Adrenal gland (tissue), 12 donors: ENCODE results near the gene IRGC. TPM values are rescaled to one million over a fixed set of nuclear protein-coding genes. Genes with fewer than 3 reads are reported as not detected.

ENCODE experiments used
- DNase-seq, 7 donors: peaks; one replicate each; pipeline ENCODE4 v3.0.0-alpha.2; 2019 to 2020
- H3K27ac ChIP-seq, 5 donors: fragments of 200-600 bp; sonication (generic) in 4 of 5; 1 replicate in 3 of 5; 2 replicates in 2 of 5; pipeline versions ENCODE4 v1.5.1 to v1.8.0; 2016 to 2020; ENCODE audit warnings: mild to moderate bottlenecking in 1 of 5
- H3K27me3 ChIP-seq: fragments of 200-600 bp; 2 replicates; pipeline ENCODE4 v1.8.0; 2021
- H3K36me3 ChIP-seq, 2 donors: fragments of 200-600 bp; replicated peaks in 1 of 2; 1 replicate in 1 of 2; 2 replicates in 1 of 2; pipeline versions ENCODE4 v1.5.1 to v1.8.0; 2018 to 2022
- H3K4me1 ChIP-seq, 2 donors: fragments of 200-600 bp; replicated peaks in 1 of 2; 1 replicate in 1 of 2; 2 replicates in 1 of 2; pipeline versions ENCODE4 v1.5.1 to v1.8.0; 2018 to 2021
- H3K4me3 ChIP-seq, 4 donors: fragments of 200-600 bp; sonication (generic) in 3 of 4; one replicate each; pipeline ENCODE4 v1.5.1; 2016 to 2018
- H3K9me3 ChIP-seq, 3 donors: fragments of 200-600 bp; sonication (generic) in 1 of 3; replicated peaks in 1 of 3; 1 replicate in 2 of 3; 2 replicates in 1 of 3; pipeline versions ENCODE4 v1.5.1 to v1.8.0; 2016 to 2021
- POLR2A ChIP-seq, 2 donors: fragments of 450-650 bp; IDR thresholded peaks; one replicate each; pipeline ENCODE4 v1.6.1; 2017; ENCODE audit warnings: antibody characterized with exemption in 2 of 2, mild to moderate bottlenecking in 2 of 2, moderate library complexity in 1 of 2
- WGBS, 4 donors: extraction: QIAGEN DNeasy Blood & Tissue Kit in 2 of 4; methylation state at CpG; one replicate each; pipeline versions ENCODE4 v1.1.5 to v1.1.7; 2013 to 2017; 5-methylcytosine and 5-hydroxymethylcytosine counted together
- intact Hi-C, 2 donors: fragments of 100-400 bp; cut with DNase I; formaldehyde crosslinking; loops; one replicate each; pipeline versions ENCODE4 v1.14.1 to v1.15.0; 2022 to 2023
- polyA plus RNA-seq, 3 donors: library from polyadenylated mRNA; stranded (reverse); fragments of 200-250 nt in 2 of 3; fragments of 350-450 nt in 1 of 3; fragmentation: Illumina TruSeq in 1 of 3; extraction: RNeasy Lipid Tissue Mini Kit (QIAGEN cat#74804) in 1 of 3; gene quantifications; one replicate each; pipeline ENCODE4 v1.2.3, GENCODE V29; 2013 to 2014
- total RNA-seq, 9 donors: library from RNA; depleted of rRNA in 4 of 9; stranded (reverse); fragments of >200 nt in 4 of 9; fragments of 120-200 nt in 1 of 9; fragmentation: NEBNext Ultra II Directional in 1 of 9; extraction: Animal tissue kit (Norgen Biotek cat#: 25700) in 1 of 9; gene quantifications; one replicate each; pipeline versions ENCODE4 v1.1.0 to v1.2.4, GENCODE V29; 2013 to 2023
- TF ChIP-seq, protein P1 (sequence below), 6 experiments: fragments of 450-650 bp in 4 of 6; fragments of 200-600 bp in 2 of 6; sonication (generic) in 1 of 6; IDR thresholded peaks; 1 replicate in 5 of 6; 2 replicates in 1 of 6; pipeline versions ENCODE4 v1.5.1 to v1.8.0; 2016 to 2021; ENCODE audit warnings: antibody characterized with exemption in 6 of 6, mild to moderate bottlenecking in 2 of 6, moderate library complexity in 1 of 6
- donor health status: healthy with polysubstance abuse.
- donor health status: Bipolar disorder and iron deficiency.
- donor health status: DM: yes; HTN: yes; CAD: no.
- donor health status: DM: no; HTN: no; CAD: no.
- donor health status: DM: no; HTN: no; CAD: no.
- donor health status: DM: yes; HTN: yes; CAD: no.

IRGC gene
- total and polyA plus RNA-seq, 12 donors: not detected

DNA sequence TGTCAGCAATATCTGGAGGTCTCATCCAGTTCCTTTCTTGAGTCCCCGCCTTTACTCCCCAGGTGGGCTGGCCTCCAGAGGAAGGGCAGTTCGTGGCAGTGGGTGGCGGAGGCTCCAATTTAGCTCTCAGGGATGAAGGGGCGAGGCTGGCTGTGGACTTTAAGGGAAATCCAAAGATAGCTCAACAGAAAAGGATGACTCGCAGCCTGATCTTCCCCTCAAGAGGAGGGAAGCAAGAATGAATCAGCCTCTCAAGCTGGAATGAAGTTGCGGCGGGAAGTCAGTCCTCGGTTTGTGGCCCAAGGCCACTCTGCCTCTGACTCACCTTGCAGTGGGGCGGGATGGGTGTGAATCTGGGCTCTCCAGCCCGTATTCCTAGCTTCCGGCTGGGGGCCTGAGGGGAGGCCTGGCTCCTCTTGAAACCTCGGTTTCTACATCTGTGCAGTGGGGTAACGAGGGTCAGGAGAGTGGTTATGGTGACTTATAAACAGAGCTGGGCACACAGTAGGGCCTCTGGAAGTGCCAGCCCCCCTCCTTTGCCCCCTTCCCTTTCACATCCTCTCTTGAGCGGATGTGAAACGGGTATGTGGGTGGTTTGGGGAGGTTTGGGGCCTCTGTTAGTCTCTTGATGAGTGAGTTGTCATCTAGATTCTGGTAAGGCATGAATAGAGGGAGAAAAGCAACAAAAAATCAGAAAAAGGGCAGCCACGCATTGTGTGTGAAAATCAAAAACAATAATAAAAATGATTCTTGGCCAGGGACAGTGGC is 49.4 kb downstream of the IRGC start:
- TF ChIP-seq POLR2A (IDR thresholded peaks at IDR 0.05): peak in 1 of 2 donors; percentile 67
- TF ChIP-seq, protein P1, sequence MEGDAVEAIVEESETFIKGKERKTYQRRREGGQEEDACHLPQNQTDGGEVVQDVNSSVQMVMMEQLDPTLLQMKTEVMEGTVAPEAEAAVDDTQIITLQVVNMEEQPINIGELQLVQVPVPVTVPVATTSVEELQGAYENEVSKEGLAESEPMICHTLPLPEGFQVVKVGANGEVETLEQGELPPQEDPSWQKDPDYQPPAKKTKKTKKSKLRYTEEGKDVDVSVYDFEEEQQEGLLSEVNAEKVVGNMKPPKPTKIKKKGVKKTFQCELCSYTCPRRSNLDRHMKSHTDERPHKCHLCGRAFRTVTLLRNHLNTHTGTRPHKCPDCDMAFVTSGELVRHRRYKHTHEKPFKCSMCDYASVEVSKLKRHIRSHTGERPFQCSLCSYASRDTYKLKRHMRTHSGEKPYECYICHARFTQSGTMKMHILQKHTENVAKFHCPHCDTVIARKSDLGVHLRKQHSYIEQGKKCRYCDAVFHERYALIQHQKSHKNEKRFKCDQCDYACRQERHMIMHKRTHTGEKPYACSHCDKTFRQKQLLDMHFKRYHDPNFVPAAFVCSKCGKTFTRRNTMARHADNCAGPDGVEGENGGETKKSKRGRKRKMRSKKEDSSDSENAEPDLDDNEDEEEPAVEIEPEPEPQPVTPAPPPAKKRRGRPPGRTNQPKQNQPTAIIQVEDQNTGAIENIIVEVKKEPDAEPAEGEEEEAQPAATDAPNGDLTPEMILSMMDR (IDR thresholded peaks at IDR 0.05): no peak
- no peaks in the 10 kb centered on the region for H3K36me3 ChIP-seq
- H3K4me1 ChIP-seq: peaks cover 4 to 24% of the 10 kb centered on the region in 2 donors
- no peak overlapping the region for H3K4me3 ChIP-seq
- peak overlapping the region in 4 of 5 donors; percentile 28 to 90 (median 74) for H3K27ac ChIP-seq
- peak; percentile 81 to 94 (median 91) for DNase-seq
- WGBS, 4 donors: 25 to 46% (median 34%) methylated on average over 12 to 16 of the region's 16 CpGs
- H3K9me3 ChIP-seq: no peaks in the 10 kb centered on the region
- intact Hi-C loops: no loop called here
- H3K27me3 ChIP-seq: no peaks in the 10 kb centered on the region

DNA sequence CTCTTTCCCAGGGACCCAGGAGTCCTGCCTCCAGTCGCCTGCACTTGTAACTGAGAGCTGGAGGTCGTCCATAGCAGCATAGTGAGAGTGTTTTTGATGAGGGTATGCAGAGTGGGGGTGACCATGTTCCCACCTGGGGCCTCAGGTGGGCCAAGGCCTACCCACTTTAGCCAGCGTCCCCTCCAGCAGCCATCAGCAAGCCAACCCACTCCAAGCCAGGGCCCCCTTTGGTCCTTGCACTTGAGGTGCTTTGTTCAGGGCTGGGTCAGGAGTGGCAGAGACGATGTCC is 50.8 kb downstream of the IRGC start:
- Histone ChIP-seq H3K36me3 (no peaks in the 10 kb centered on the region), H3K4me3 (no peak overlapping the region), H3K27me3 (no peaks in the 10 kb centered on the region), H3K4me1 (peaks cover 4 to 24% of the 10 kb centered on the region in 2 donors), H3K27ac (no peak overlapping the region), H3K9me3 (no peaks in the 10 kb centered on the region)
- no peak for TF ChIP-seq POLR2A (IDR thresholded peaks at IDR 0.05)
- TF ChIP-seq, protein P1 (IDR thresholded peaks at IDR 0.05): peak in 1 of 6 experiments; percentile 2
- DNase-seq: no peak
- WGBS, 4 donors: 60 to 92% (median 84%) methylated on average over 1 to 4 of the region's 4 CpGs
- intact Hi-C loops: no loop called here

DNA sequence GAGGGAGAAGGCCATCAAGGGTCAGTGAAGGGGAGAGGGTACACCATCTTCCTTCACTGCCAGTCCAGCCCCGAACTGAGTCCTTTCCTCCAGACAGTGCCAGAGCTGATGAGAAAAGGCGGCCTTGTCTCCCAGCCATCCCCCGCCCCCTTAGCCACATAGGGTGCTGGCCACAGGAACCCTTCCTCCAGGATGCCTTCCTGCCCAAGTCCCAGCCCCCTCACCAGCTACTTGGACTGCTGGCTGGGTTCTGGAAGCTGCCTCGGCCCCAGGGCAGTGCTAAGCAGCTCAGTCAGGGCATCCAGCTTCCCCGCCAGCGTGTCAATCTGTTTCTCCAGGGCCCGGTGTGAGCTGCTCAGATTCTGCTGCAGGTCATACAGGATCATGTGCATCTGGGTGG is 51.4 kb downstream of the IRGC start:
- H3K9me3 ChIP-seq: no peaks in the 10 kb centered on the region
- no peak overlapping the region for H3K27ac ChIP-seq
- no peaks in the 10 kb centered on the region for H3K36me3 ChIP-seq
- H3K4me1 ChIP-seq: peaks cover 4 to 24% of the 10 kb centered on the region in 2 donors
- no peak for DNase-seq
- no peak for TF ChIP-seq POLR2A (IDR thresholded peaks at IDR 0.05)
- TF ChIP-seq, protein P1 (IDR thresholded peaks at IDR 0.05): no peak
- intact Hi-C loops: no loop called here
- H3K4me3 ChIP-seq: no peak overlapping the region
- WGBS, 4 donors: 63 to 88% (median 84%) methylated on average over 2 to 7 of the region's 7 CpGs
- H3K27me3 ChIP-seq: no peaks in the 10 kb centered on the region

DNA sequence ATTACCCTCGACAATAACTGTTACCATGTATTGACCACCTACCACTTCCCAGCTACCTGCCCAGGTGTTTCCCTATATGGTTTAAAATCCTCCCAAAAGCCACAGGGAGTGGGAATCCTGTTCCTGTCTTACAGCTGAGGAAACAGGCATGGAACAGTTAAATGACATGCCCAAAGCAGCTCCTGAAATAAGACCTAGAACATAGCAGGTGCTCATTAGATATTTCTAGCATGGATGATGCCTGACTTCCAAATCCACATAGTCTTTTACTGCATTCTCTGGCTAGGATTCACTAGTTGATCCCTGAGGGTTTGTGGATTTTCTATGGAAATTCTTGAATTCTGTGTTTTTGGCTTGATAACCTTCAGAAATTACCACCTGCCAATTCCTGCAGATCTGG is 51.9 kb downstream of the IRGC start:
- no peak for DNase-seq
- intact Hi-C loops: no loop called here
- 75 to 85% (median 77%) methylated on average over 1 of the region's 1 CpG for WGBS, 4 donors
- H3K4me3 ChIP-seq: no peak overlapping the region
- no peak overlapping the region for H3K27ac ChIP-seq
- no peaks in the 10 kb centered on the region for H3K9me3 ChIP-seq
- no peaks in the 10 kb centered on the region for H3K36me3 ChIP-seq
- no peaks in the 10 kb centered on the region for H3K27me3 ChIP-seq
- TF ChIP-seq, protein P1 (IDR thresholded peaks at IDR 0.05): no peak
- no peak for TF ChIP-seq POLR2A (IDR thresholded peaks at IDR 0.05)
- peaks cover 4 to 24% of the 10 kb centered on the region in 2 donors for H3K4me1 ChIP-seq
